Body of pancreas (tissue), 4 donors: ENCODE results near the gene XCR1. TPM values are rescaled to one million over a fixed set of nuclear protein-coding genes. Genes with fewer than 3 reads are reported as not detected.

Experiments
- ATAC-seq: fragments of 150-250 bp; one replicate; pipeline ENCODE4 v1.9.1; 2016
- DNase-seq, 4 donors: peaks; one replicate each; pipeline ENCODE4 v3.0.0-alpha.2; 2019
- H3K27ac ChIP-seq, 4 donors: fragments of 200-600 bp; sonication (generic); 1 replicate in 3 of 4; 2 replicates in 1 of 4; pipeline versions ENCODE4 v1.5.1 to v1.6.1; 2016 to 2019; ENCODE audit warnings: mild to moderate bottlenecking in 1 of 4, mixed read lengths in 1 of 4, moderate library complexity in 1 of 4
- H3K27me3 ChIP-seq, 2 donors: fragments of 200-600 bp; sonication (generic); one replicate each; pipeline ENCODE4 v1.6.0; 2016; ENCODE audit warnings: mild to moderate bottlenecking in 1 of 2
- H3K36me3 ChIP-seq, 2 donors: fragments of 200-600 bp; sonication (generic); replicated peaks in 1 of 2; 2 replicates each; pipeline ENCODE4 v1.5.1; 2016; ENCODE audit warnings: low read depth in 2 of 2; ENCODE audit not compliant: insufficient read depth in 1 of 2
- H3K4me1 ChIP-seq: fragments of 200-600 bp; sonication (generic); one replicate; pipeline ENCODE4 v1.6.0; 2016
- H3K4me3 ChIP-seq, 2 donors: fragments of 200-600 bp; sonication (generic); 1 replicate in 1 of 2; 2 replicates in 1 of 2; pipeline ENCODE4 v1.5.1; 2016 to 2019
- H3K9me3 ChIP-seq, 3 donors: fragments of 200-600 bp; sonication (generic); 1 replicate in 2 of 3; 2 replicates in 1 of 3; pipeline ENCODE4 v1.5.1; 2016
- CTCF ChIP-seq, 7 experiments: fragments of 450-650 bp in 4 of 7; fragments of 200-600 bp in 3 of 7; sonication (generic) in 3 of 7; IDR thresholded peaks; one replicate each; pipeline ENCODE4 v1.5.1; 2016 to 2019; ENCODE audit warnings: antibody characterized with exemption in 7 of 7
- POLR2A ChIP-seq, 3 donors: fragments of 450-650 bp; IDR thresholded peaks; one replicate each; pipeline ENCODE4 v1.6.1; 2016; ENCODE audit warnings: antibody characterized with exemption in 3 of 3, mild to moderate bottlenecking in 2 of 3
- WGBS, 2 donors: methylation state at CpG; one replicate each; pipeline ENCODE4 v1.1.5; 2017; 5-methylcytosine and 5-hydroxymethylcytosine counted together
- intact Hi-C: fragments of 100-400 bp; cut with DNase I; formaldehyde crosslinking; loops from one replicate; pipeline ENCODE4 v1.15.1; 2023
- total RNA-seq, 2 donors: library from RNA; depleted of rRNA; stranded (reverse); fragments of >200 nt; gene quantifications; one replicate each; pipeline ENCODE4 v1.1.0, GENCODE V29; 2016

The XCR1 gene
- total RNA-seq, 2 donors from 2014 or later = not detected

DNA sequence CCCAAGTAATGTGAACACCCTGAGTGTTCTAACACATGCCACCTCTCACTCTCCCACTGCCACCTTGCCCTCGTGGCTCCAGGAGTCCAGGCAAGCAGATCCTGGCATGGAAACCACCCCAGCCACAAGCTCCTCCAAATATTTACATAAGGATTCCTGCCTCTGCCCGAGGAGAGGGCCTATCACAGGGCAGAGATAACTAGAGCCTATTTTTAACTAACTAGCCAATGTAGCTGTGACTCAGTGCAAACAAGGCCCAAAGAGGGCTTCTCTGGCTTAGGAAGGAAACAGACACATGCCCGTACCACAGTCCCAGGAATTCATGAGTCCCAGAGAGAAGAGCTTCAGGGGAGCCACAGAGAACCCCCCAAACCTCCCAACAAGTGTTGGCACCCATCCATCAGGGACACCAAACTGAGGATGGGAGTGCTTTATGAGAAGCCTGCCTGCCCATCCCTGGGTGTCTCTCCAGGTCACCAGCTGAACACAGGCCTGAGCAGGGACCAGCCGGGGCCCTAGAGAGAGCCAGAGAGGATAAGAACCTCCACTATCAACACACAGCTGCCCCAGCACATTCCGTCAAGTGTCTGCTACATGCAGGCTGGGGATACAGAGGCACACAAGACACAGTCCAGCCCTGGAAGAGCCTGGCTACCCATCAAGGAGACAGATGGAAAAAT is 40.8 kb downstream of the XCR1 start:
- no peak for TF ChIP-seq CTCF (IDR thresholded peaks at IDR 0.05)
- TF ChIP-seq POLR2A (IDR thresholded peaks at IDR 0.05) = peak in 2 of 3 donors; percentile 41 to 44
- DNase-seq (peak; percentile 79 to 93 (median 90)), ATAC-seq (peak; percentile 95)
- no peak overlapping the region for H3K4me3 ChIP-seq
- intact Hi-C loops = no loop called here
- 19 to 20% methylated on average over 5 of the region's 5 CpGs for WGBS, 2 donors
- H3K4me1 ChIP-seq = peaks cover 81% of the 10 kb centered on the region
- H3K27ac ChIP-seq = peak overlapping the region; percentile 88 to 94 (median 92)
- H3K36me3 ChIP-seq = peaks cover 0 to 5% of the 10 kb centered on the region in 2 donors
- no peaks in the 10 kb centered on the region for H3K9me3 ChIP-seq
- H3K27me3 ChIP-seq = no peaks in the 10 kb centered on the region

- peaks cover 0 to 5% of the 10 kb centered on the region in 2 donors for H3K36me3 ChIP-seq
- ATAC-seq (peak; percentile 3), DNase-seq (peak in 1 of 4 donors; percentile 24)
- 22 to 53% methylated on average over 10 to 13 of the region's 13 CpGs for WGBS, 2 donors
- peak overlapping the region; percentile 88 to 94 (median 92) for H3K27ac ChIP-seq
- H3K4me3 ChIP-seq = no peak overlapping the region
- H3K9me3 ChIP-seq = no peaks in the 10 kb centered on the region
- H3K4me1 ChIP-seq = peaks cover 78% of the 10 kb centered on the region
- no peak for TF ChIP-seq POLR2A (IDR thresholded peaks at IDR 0.05)
- intact Hi-C loops = no loop called here
- H3K27me3 ChIP-seq = no peaks in the 10 kb centered on the region
Measured at GRCh38 chr3:45985532-45986302, 41.6 kb downstream of the XCR1 start.

GRCh38 chr3:45984331-45985312 is 42.7 kb downstream of the XCR1 start:
- WGBS, 2 donors = 59 to 65% methylated on average over 8 of the region's 8 CpGs
- Histone ChIP-seq H3K4me3 (no peak overlapping the region), H3K27ac (peak overlapping the region; percentile 88 to 94 (median 92)), H3K9me3 (no peaks in the 10 kb centered on the region), H3K4me1 (peaks cover 67% of the 10 kb centered on the region), H3K36me3 (peaks cover 0 to 9% of the 10 kb centered on the region in 2 donors), H3K27me3 (no peaks in the 10 kb centered on the region)
- intact Hi-C loops = no loop called here
- no peak for ATAC-seq
- no peak for TF ChIP-seq CTCF (IDR thresholded peaks at IDR 0.05)
- DNase-seq = no peak

DNA sequence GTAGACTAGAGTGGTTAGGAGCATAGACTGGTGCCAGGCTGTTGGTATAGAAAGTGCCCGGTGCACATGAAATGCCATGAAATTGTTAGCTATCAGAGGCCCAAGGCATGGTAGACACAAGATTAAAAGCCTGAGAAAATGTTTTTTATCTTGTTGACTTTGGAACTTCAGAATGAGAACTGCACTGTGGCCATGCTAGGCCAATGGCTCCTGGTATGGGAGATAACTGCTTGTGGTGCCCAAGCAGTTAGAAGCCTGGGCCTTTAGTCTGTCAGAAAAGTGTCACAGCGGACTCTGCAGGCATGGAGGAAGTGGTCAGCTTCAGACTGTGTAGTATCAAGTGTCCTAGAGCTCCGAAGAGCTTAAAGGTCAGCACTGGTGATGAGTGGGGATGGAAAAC is 43.5 kb downstream of the XCR1 start:
- WGBS, 2 donors = 38 to 65% methylated on average over 3 of the region's 3 CpGs
- no peaks in the 10 kb centered on the region for H3K27me3 ChIP-seq
- intact Hi-C loops = no loop called here
- TF ChIP-seq POLR2A (IDR thresholded peaks at IDR 0.05) (no peak), CTCF (IDR thresholded peaks at IDR 0.05) (no peak)
- H3K27ac ChIP-seq = peak overlapping the region in 2 of 4 donors; percentile 15 to 91
- H3K9me3 ChIP-seq = no peaks in the 10 kb centered on the region
- ATAC-seq = no peak
- H3K36me3 ChIP-seq = peaks cover 0 to 14% of the 10 kb centered on the region in 2 donors
- no peak overlapping the region for H3K4me3 ChIP-seq
- peaks cover 58% of the 10 kb centered on the region for H3K4me1 ChIP-seq
- DNase-seq = no peak
